Measurements from ENCODE around the gene EFCAB6. TPM values are rescaled to one million over a fixed set of nuclear protein-coding genes. Genes with fewer than 3 reads are reported as not detected.
A peak's percentile ranks its signal among the peaks of the same experiment; 100 is the strongest.

EFCAB6 gene
- total and polyA plus RNA-seq, 3 donors from 2014 or later: 41.3 to 108 (median 81.5) TPM

GRCh38 chr22:43622886-43623285 lies 189.2 kb downstream of the EFCAB6 start:
- no peak for DNase-seq
- no peaks in the 10 kb centered on the region for H3K27me3 ChIP-seq
- no peak overlapping the region for H3K27ac ChIP-seq
- 94 to 96% methylated on average over 4 of the region's 4 CpGs for WGBS, 2 donors
- H3K9me3 ChIP-seq: no peaks in the 10 kb centered on the region
- no peak overlapping the region for H3K4me3 ChIP-seq
- TF ChIP-seq POLR2A (IDR thresholded peaks at IDR 0.05) (no peak), CTCF (IDR thresholded peaks at IDR 0.05) (no peak)
- intact Hi-C loops (cut with DNase I; ENCODE audit: low total_unique reads): no loop called here
- H3K4me1 ChIP-seq: peaks cover 8% of the 10 kb centered on the region
- no peaks in the 10 kb centered on the region for H3K36me3 ChIP-seq (ENCODE audit: low read depth, missing control alignments)

DNA sequence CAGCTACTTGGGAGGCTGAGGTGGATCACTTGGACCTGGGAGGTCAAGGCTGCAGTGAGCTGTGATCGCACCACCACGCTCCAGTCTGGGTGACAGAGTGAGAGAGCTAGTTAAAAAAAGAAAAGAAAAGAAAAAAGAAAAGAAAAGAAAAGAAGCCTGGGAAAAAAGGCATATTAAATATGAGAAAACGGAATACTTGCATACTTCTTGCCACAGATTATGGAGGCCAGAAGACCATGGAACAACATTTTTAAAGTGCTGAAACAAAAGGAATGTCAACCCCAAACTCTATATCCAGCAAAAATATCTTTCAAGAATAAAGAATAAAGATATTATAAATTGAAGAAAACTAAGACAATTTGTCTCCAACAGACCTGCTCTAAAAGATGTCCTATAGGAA lies 191.9 kb downstream of the EFCAB6 start:
- Histone ChIP-seq H3K27ac (no peak overlapping the region), H3K27me3 (no peaks in the 10 kb centered on the region), H3K4me1 (peaks cover 8% of the 10 kb centered on the region), H3K36me3 (ENCODE audit: low read depth, missing control alignments) (no peaks in the 10 kb centered on the region), H3K4me3 (no peak overlapping the region), H3K9me3 (no peaks in the 10 kb centered on the region)
- 94 to 98% methylated on average over 3 of the region's 3 CpGs for WGBS, 2 donors
- no peak for TF ChIP-seq CTCF (IDR thresholded peaks at IDR 0.05)
- no peak for TF ChIP-seq POLR2A (IDR thresholded peaks at IDR 0.05)
- intact Hi-C loops (cut with DNase I; ENCODE audit: low total_unique reads): no loop called here
- no peak for DNase-seq

DNA sequence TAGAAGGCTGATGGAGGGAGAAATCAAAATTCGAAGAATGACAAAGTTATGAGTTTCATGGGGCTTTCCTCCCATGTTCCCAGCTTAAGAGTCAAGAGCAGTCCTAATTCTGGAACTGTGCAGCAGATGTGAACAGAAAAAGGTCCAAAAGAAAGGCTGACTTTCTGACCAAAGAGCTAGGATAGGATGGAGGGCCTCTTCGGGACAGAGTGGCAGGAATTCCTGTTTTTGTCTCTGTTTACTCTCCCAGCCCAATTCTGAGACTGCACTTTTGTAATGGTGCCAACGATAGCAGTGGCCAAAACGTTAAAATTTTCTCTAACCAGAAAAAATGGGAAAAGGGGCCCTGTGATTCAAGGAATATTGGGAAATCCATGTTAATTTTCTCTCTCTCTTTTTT lies 193.6 kb downstream of the EFCAB6 start:
- DNase-seq: no peak
- no peaks in the 10 kb centered on the region for H3K27me3 ChIP-seq
- intact Hi-C loops (cut with DNase I; ENCODE audit: low total_unique reads): no loop called here
- peak overlapping the region in 1 of 2 donors; percentile 8 for H3K27ac ChIP-seq
- H3K4me3 ChIP-seq: no peak overlapping the region
- H3K36me3 ChIP-seq (ENCODE audit: low read depth, missing control alignments): no peaks in the 10 kb centered on the region
- TF ChIP-seq CTCF (IDR thresholded peaks at IDR 0.05) (no peak), POLR2A (IDR thresholded peaks at IDR 0.05) (no peak)
- H3K9me3 ChIP-seq: no peaks in the 10 kb centered on the region
- peaks cover 8% of the 10 kb centered on the region for H3K4me1 ChIP-seq
- WGBS, 2 donors: 66 to 68% methylated on average over 4 of the region's 4 CpGs

DNA sequence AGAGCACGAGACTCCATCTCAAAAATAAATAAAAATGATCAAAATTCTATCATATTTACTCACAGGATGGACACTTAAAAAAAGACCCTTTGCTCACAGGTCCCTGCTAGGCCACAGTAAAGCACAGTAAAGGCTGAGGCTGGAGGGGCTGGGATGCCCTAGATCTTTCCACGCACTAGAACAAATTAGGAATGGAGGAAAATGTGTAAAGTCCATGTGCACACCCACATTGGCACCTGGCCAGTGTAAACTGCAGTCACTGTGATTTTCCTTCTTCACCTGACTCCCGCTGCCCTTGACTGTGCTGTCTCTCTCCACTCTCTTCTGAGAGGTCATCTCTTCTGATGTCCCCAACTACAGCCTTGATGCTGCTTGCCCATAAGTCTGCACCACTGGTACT lies 195.5 kb downstream of the EFCAB6 start:
- peak overlapping the region in 1 of 2 donors; percentile 81 for H3K27ac ChIP-seq
- peaks cover 8% of the 10 kb centered on the region for H3K4me1 ChIP-seq
- no peak for DNase-seq
- H3K27me3 ChIP-seq: no peaks in the 10 kb centered on the region
- no peaks in the 10 kb centered on the region for H3K9me3 ChIP-seq
- intact Hi-C loops (cut with DNase I; ENCODE audit: low total_unique reads): no loop called here
- TF ChIP-seq POLR2A (IDR thresholded peaks at IDR 0.05): no peak
- no peak for TF ChIP-seq CTCF (IDR thresholded peaks at IDR 0.05)
- no peaks in the 10 kb centered on the region for H3K36me3 ChIP-seq (ENCODE audit: low read depth, missing control alignments)
- 72 to 74% methylated on average over 3 of the region's 3 CpGs for WGBS, 2 donors
- H3K4me3 ChIP-seq: no peak overlapping the region

- DNase-seq: no peak
- WGBS, 2 donors: 90 to 94% methylated on average over 8 to 9 of the region's 9 CpGs
- Histone ChIP-seq H3K4me1 (no peaks in the 10 kb centered on the region), H3K27ac (no peak overlapping the region), H3K4me3 (no peak overlapping the region), H3K36me3 (ENCODE audit: low read depth, missing control alignments) (no peaks in the 10 kb centered on the region), H3K9me3 (no peaks in the 10 kb centered on the region), H3K27me3 (no peaks in the 10 kb centered on the region)
- TF ChIP-seq CTCF (IDR thresholded peaks at IDR 0.05) (no peak), POLR2A (IDR thresholded peaks at IDR 0.05) (no peak)
- intact Hi-C loops (cut with DNase I; ENCODE audit: low total_unique reads): no loop called here
Measured at GRCh38 chr22:43600265-43600664, 211.8 kb downstream of the EFCAB6 start.
